ENCODE measurements around the gene ZCCHC8.

- TF ChIP-seq POLR2A (IDR thresholded peaks at IDR 0.05; ENCODE audit: low read length) (no peak), GATA1 (IDR thresholded peaks at IDR 0.05; ENCODE audit: low read depth, low read length) (no peak)
These were observed 26.4 kb downstream of the ZCCHC8 start for GRCh38 chr12:122474324-122474716.

Measured in erythroblast (primary cell).